ENCODE results near the gene RIPOR3.

DNA sequence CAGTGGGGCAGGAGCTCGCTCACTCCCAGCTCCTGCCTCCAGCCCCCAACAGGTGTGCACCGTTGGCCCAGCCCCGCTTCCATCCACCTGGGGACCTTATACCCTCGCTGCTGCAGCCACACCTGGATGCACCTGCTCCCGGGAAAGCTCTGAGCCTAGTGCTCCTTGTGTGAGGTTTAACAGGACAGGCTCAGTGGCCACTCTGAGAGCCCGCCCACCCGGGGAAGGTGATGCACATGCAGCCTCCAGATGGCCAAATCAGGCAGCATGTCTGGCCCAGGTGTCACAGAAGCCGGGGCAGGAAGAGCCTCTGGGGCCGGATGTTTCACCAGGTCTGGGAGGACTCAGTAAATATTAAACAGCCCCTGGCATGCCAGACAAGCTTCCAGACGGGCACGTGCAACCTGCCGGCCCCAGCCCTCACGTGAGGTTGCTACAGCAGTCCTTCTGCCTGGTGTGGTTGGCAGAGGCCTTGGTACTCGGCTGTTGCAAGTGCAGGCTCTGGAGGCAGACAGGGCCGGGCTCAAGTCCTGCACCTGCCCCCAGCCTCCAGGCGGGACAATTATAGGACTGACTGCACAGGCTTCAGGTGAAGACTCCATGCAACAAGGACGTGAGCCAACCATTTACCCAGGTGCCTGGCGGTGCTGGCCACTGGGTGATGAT is 66.9 kb downstream of the RIPOR3 start:
- no peak for TF ChIP-seq POLR2A (IDR thresholded peaks at IDR 0.05; ENCODE audit: low read length)
- no peak for TF ChIP-seq GATA1 (IDR thresholded peaks at IDR 0.05; ENCODE audit: low read depth, low read length)
